Measurements from ENCODE around the gene SCNM1. TPM values are rescaled to one million over a fixed set of nuclear protein-coding genes. Genes with fewer than 3 reads are reported as not detected.
A peak's percentile ranks its signal among the peaks of the same experiment; 100 is the strongest.

SCNM1 gene
- polyA plus RNA-seq, 1 donor (not counting 4 experiments of a cell fraction or from before 2014, with no cell fraction given): 26.2 TPM

DNA sequence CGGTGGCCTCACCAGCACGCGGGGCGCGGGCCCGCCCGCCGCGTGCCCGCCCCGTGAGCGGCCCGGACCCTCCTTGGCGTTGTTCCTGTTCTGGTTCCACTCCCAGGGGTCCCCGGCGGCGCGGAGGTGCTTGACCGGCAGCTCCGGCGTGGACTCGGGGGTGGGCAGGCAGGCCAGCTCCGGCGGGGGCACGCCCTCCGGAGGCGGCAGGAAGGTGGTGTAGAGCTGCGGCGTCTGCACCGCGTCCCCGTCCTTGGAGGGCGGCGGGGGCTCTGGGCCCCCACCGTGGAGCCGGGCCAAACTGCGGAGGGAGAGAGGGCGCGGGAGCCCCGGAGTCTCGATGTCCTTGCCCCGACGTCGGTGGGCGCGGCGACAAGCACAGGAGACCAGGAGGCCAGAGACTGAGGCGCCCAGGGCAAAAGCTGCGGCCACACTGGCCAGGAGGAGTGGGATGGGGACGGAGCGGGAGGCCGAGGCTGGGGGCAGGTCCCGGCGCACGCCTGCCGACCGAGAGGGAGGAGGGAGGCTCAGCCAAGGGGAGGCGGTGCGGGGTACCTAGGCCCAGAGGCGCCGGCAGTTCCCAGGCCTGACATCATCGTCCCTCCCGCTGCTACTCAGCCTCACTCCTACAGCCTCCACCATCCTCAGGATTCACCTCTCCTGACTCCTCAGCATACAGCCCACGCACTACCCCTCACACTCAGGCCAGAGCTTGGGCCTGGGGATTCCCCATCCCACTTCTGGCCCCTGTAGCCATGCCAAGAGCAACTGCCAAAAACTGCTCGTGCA lies 32.7 kb upstream of the SCNM1 start:
- Histone ChIP-seq H3K9ac (ENCODE audit: control insufficient read depth, extremely low read depth, insufficient read depth, low read length) (no peak overlapping the region), H3K4me1 (ENCODE audit: control insufficient read depth, extremely low read depth, insufficient read depth, low read length) (peaks cover 10% of the 10 kb centered on the region), H3K4me3 (ENCODE audit: control insufficient read depth in 2 of 3, extremely low read depth in 1 of 3, insufficient read depth in 2 of 3, low read depth in 1 of 3, low read length in 3 of 3) (no peak overlapping the region), H3K79me2 (ENCODE audit: control insufficient read depth, insufficient read depth, low read length) (no peaks in the 10 kb centered on the region), H3K9me1 (ENCODE audit: control insufficient read depth, extremely low read depth, insufficient read depth, low read length) (no peaks in the 10 kb centered on the region), H3K27ac (ENCODE audit: control insufficient read depth, insufficient read depth, low read length) (no peak overlapping the region), H3K27me3 (ENCODE audit: control insufficient read depth, extremely low read depth, insufficient read depth, low read length) (peaks cover 23% of the 10 kb centered on the region), H3K4me2 (ENCODE audit: control insufficient read depth, extremely low read depth, insufficient read depth, low read depth, low read length) (no peak overlapping the region), H4K20me1 (ENCODE audit: control insufficient read depth, extremely low read depth, insufficient read depth, low read length) (no peaks in the 10 kb centered on the region), H2AFZ (ENCODE audit: control insufficient read depth, low read length) (no peak overlapping the region), H3K9me3 (ENCODE audit: control insufficient read depth, low read depth, low read length) (no peaks in the 10 kb centered on the region), H3K36me3 (ENCODE audit: control insufficient read depth in 2 of 2, extremely low read depth in 1 of 2, insufficient read depth in 2 of 2, low read length in 2 of 2) (no peaks in the 10 kb centered on the region)
- peak; percentile 79 for TF ChIP-seq EZH2 (IDR thresholded peaks at IDR 0.05; ENCODE audit: low read length)
- TF ChIP-seq, protein P1, sequence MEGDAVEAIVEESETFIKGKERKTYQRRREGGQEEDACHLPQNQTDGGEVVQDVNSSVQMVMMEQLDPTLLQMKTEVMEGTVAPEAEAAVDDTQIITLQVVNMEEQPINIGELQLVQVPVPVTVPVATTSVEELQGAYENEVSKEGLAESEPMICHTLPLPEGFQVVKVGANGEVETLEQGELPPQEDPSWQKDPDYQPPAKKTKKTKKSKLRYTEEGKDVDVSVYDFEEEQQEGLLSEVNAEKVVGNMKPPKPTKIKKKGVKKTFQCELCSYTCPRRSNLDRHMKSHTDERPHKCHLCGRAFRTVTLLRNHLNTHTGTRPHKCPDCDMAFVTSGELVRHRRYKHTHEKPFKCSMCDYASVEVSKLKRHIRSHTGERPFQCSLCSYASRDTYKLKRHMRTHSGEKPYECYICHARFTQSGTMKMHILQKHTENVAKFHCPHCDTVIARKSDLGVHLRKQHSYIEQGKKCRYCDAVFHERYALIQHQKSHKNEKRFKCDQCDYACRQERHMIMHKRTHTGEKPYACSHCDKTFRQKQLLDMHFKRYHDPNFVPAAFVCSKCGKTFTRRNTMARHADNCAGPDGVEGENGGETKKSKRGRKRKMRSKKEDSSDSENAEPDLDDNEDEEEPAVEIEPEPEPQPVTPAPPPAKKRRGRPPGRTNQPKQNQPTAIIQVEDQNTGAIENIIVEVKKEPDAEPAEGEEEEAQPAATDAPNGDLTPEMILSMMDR (optimal IDR thresholded peaks at IDR 0.05 in 1 of 3, IDR thresholded peaks at IDR 0.05 in 1 of 3, conservative IDR thresholded peaks at IDR 0.05 in 1 of 3; ENCODE audit: extremely low read depth in 1 of 3, insufficient read depth in 2 of 3, low read length in 3 of 3): no peak
- no peak for DNase-seq (ENCODE audit: low read depth, low spot score)
- dilution Hi-C loops (cut with MboI; ENCODE audit: extremely low pct_ligation_motif_present, low sequenced_read_pairs): no loop called here
- no peak for FAIRE-seq

DNA sequence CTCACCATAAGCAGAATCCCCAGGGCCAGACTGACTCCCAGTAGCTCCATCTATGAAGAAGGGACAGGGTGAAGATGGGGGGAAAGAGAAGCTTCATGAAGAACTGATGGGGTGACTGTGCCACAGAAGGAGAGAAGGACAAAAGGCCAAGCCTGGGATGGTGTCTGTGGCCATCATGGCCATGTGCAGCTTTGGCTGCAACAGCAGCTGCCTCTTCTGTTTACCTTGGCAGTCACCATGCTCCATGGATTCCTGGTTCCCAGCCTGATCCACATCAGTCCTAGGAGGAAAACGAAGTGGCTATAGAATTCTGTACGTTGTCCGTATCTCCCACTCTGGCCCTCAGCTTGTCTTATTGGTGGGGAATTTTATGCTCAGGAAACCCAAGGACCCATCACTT lies 31.5 kb upstream of the SCNM1 start:
- H3K79me2 ChIP-seq (ENCODE audit: control insufficient read depth, insufficient read depth, low read length): no peaks in the 10 kb centered on the region
- dilution Hi-C loops (cut with MboI; ENCODE audit: extremely low pct_ligation_motif_present, low sequenced_read_pairs): no loop called here
- H3K9me1 ChIP-seq (ENCODE audit: control insufficient read depth, extremely low read depth, insufficient read depth, low read length): no peaks in the 10 kb centered on the region
- H3K27me3 ChIP-seq (ENCODE audit: control insufficient read depth, extremely low read depth, insufficient read depth, low read length): peaks cover 23% of the 10 kb centered on the region
- no peak overlapping the region for H3K9ac ChIP-seq (ENCODE audit: control insufficient read depth, extremely low read depth, insufficient read depth, low read length)
- no peak for FAIRE-seq
- no peaks in the 10 kb centered on the region for H3K9me3 ChIP-seq (ENCODE audit: control insufficient read depth, low read depth, low read length)
- H3K4me2 ChIP-seq (ENCODE audit: control insufficient read depth, extremely low read depth, insufficient read depth, low read depth, low read length): no peak overlapping the region
- no peaks in the 10 kb centered on the region for H3K36me3 ChIP-seq (ENCODE audit: control insufficient read depth in 2 of 2, extremely low read depth in 1 of 2, insufficient read depth in 2 of 2, low read length in 2 of 2)
- H2AFZ ChIP-seq (ENCODE audit: control insufficient read depth, low read length): no peak overlapping the region
- no peak overlapping the region for H3K4me3 ChIP-seq (ENCODE audit: control insufficient read depth in 2 of 3, extremely low read depth in 1 of 3, insufficient read depth in 2 of 3, low read depth in 1 of 3, low read length in 3 of 3)
- TF ChIP-seq, protein P1 (optimal IDR thresholded peaks at IDR 0.05 in 1 of 3, IDR thresholded peaks at IDR 0.05 in 1 of 3, conservative IDR thresholded peaks at IDR 0.05 in 1 of 3; ENCODE audit: extremely low read depth in 1 of 3, insufficient read depth in 2 of 3, low read length in 3 of 3): no peak
- no peak for TF ChIP-seq EZH2 (IDR thresholded peaks at IDR 0.05; ENCODE audit: low read length)
- H4K20me1 ChIP-seq (ENCODE audit: control insufficient read depth, extremely low read depth, insufficient read depth, low read length): no peaks in the 10 kb centered on the region
- peaks cover 10% of the 10 kb centered on the region for H3K4me1 ChIP-seq (ENCODE audit: control insufficient read depth, extremely low read depth, insufficient read depth, low read length)
- no peak for DNase-seq (ENCODE audit: low read depth, low spot score)
- no peak overlapping the region for H3K27ac ChIP-seq (ENCODE audit: control insufficient read depth, insufficient read depth, low read length)
